GM18868 (cell line): ENCODE data around the gene SCUBE1.

Experiments used
- ATAC-seq: cut with Tn5 transposase; IDR thresholded peaks from one replicate; pipeline ENCODE4 v1.9.1; 2021; ENCODE audit warnings: mild to moderate bottlenecking, moderate library complexity; ENCODE audit not compliant: unreplicated experiment

SCUBE1 gene

GRCh38 chr22:43180670-43181069 lies 162.5 kb downstream of the SCUBE1 start:
- no peak for ATAC-seq

DNA sequence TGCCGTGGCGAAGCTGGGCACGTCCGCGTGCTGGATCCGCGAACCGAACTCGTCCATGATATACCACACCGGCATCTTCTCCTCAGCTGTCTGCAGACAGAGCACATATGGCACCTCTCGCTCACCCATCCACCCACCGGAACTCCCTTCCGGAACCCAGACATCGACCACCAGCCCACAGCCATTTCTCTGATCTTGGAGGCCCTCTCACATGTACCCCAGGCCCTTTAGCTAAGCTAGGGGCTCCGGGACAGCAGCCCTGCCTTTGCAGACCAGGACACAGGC lies 163.3 kb downstream of the SCUBE1 start:
- no peak for ATAC-seq

DNA sequence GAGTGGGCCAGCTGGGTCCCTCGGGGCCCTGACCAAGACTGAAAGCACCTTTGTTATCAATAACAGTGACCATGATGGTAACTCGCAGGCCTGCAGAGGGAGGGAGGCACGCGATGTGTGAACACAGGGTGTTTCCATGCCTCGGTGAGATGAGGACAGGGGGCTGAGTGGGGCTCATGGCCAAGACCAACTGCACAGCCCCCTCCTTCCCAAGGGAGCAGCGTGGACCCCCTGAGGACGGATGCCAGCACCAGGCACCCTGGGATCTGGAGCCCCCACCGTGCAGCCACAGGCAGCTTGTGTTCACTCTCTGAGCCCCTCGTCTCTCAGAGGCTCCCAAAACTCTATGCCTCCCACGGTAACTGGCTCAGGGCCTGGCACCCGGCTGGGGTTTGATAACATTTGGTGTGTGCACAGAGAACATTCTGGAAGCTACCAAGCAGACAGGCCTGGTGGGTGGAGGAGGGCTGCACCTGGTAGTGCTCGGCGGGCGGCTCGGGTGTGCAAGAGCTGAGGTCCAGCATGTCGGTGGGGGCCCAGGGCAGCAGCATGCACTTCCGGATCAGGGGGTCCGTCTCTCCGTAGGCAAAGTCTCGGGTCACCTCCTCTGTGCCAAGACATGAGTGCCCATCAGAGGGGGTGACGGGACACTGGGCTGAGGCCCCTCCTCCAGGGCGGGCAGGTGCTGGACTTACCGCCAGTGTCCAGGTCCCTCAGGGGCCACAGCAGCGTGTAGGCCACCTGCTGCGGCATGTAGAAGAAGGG lies 163.8 kb downstream of the SCUBE1 start:
- no peak for ATAC-seq

- no peak for ATAC-seq
Measured at GRCh38 chr22:43177479-43177878, 165.7 kb downstream of the SCUBE1 start.

DNA sequence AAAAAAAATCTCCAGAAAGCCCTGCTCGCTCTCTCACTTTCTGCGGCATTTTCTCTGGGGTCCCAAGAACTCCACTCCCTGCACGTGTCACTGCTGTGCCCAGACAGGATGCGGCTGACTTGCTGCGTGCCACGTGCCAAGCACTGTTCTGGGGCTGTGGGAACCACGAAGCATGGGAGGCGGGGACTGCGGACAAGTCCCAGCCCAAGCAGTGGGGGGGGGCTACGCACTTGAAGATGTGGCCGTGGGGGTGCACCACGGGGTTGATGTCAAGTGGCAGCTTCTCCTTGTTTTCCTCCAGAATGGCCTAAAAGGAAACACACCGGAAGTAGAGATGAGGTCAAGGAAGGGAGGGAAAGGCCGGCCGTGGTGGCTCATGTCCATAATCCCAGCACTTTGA lies 167.1 kb downstream of the SCUBE1 start:
- ATAC-seq, result no peak

DNA sequence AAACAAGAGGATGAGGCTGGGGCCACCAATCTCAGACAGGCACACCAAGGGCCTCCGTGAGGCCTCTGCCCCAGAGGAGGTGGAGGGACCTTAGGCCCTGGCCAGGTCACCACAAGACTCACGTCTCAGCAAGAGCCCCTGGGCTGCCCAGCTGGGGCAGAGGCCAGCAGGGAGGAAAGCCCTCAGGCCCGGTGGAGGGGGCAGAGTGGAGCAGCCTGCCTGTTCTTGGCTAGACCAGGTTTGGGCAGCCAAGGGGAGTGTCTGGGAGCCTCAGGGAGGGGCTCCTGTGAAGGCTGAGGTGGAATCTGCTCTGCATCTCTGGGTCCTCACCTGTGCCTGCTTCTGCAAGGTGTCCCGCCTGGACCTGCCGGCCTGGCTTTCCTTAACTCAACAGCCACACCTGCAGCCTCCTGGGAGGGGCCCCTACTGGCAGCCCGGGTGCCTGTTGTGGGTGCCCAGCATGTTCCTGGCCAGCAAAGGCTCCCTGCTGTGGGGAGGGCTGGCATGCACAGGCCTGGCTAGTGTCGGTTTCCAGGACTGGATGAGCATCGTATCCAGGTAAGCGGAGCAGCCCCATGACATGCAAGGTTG lies 168.1 kb downstream of the SCUBE1 start:
- ATAC-seq, result no peak

DNA sequence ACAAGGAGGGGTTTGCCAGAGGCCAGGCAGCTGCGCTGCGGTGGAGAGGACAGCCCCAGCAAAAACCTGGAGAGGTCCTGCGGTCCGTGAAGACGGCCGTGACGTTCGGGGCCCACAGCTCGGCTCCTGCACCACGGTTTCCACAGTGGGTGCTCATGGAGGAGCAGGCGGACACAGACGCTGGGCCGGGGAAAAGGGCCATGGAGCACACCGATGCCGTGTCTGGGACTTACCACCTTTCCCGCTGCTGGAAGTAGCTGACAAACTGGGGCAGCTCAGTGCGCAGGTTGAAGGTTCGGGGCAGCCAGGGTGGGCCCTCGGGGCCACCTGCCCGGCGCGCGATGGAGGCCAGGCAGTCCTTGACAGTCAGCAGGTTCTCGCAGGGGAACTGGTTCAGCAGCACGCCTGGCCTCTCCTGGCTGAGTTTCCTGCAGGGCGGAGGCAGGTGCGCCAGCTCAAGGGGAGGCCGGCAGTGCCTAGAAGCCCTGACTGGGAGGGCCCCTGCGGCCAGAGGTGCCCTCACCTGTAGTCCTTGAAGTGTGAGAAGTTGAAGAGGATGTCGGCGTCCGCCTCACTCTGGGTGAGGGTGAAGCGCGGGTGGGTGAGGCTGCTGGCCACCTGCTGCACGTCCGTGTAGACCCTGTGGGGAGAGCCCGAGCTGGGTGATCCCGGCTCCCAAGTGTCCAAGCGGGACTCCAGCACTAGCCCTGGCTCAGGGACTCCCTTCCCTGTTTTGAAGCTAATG lies 169.0 kb downstream of the SCUBE1 start:
- no peak for ATAC-seq

DNA sequence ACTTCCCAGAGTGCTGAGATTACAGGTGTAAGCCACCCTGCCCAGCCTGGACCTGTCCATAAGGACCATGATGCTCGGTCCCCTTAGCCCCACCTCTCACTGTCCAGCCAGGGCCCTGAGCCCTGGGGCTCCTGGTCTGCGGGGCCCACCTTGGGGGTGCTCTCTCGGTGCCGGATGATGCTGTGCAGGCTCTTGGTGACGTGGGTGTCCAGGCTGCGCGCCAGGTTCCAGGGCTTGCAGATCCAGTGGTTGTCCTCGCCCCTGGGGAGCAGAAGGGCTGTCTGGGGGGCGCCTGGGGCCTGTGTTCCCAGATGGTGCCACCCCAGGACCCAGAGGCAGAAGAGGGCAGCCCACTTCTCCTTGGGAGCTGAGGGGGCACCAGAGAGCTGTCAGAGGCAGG lies 169.6 kb downstream of the SCUBE1 start:
- ATAC-seq, result no peak

- no peak for ATAC-seq
Measured at GRCh38 chr22:43172191-43172590, 171.0 kb downstream of the SCUBE1 start.

DNA sequence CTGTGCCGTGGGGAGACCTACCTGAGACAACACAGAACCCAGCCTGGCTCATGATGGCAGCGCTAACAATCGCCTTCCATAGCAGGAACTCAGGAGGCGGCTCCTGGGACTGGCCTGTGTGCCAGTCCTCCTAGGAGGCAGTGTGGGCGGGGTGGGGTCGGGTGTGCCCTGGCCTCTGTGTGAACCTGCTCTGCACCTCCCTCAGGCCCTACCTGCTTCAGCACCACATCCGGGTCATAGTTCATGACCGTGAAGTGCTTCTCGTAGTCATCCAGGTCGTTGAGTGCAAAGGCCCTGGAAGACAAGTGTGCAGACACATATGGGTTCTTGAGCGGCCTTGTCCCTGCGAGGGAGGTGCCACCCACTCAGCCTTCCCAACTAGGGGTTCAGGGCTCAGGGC lies 171.6 kb downstream of the SCUBE1 start:
- no peak for ATAC-seq

- ATAC-seq, result no peak
Measured at GRCh38 chr22:43171019-43171491, 172.1 kb downstream of the SCUBE1 start.

DNA sequence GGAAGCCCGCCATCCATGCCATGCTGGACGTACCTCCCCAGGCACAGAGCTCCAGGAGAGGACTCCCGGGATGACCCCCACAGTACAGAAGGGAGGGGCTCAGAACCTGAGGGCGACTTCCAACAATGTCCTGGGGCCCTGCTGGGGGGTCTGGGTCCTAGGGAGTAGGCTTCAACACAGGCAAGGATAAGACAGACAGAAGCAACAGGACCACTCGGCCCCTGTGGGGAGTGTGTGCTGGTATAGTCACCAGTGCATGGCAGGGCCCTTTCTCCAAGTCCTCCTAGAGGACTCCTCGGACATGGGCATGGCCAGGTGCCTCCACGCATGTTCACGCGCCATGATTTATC lies 173.1 kb downstream of the SCUBE1 start:
- no peak for ATAC-seq

- ATAC-seq, result no peak
Measured at GRCh38 chr22:43169310-43170130, 173.7 kb downstream of the SCUBE1 start.

DNA sequence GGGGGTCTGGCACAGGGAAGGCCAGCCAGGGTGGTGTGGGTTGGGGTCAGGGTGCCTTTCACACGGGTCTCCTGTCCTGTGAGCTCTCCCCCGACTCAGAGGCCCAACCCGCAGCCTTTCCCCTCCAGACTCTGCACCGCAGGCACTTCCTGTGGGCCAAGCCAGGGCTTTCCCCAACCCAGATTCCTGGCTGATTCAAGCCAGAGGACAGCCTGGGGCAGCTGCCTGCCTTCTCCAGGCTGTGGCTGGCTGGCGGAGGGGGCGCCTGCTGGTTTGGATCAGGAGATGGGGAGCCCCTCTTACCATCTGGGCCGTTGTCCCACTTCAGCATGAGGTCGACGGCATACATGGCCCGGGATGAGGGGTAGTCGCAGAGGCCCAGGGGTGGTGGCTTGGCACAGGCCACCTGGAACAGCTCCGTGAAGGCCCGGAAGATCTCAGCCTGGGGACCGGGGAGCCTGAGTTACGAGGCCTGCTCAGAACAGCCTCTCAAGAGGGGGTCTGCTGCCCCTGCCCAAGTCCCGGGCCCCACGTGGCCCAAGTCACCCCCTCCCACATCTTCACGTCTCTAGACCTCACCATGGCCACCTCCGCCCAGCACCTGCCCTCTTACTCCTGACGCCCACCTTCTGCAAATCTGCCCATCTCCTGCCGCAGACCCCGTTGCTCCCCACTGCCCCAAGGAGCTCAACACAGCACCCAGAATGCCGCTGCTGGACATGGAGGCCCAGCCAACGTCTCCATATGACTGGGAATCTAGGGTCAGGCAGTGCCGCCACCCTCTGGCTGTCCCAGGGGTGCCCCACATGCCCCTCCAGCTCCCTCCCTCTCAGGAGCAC lies 174.5 kb downstream of the SCUBE1 start:
- no peak for ATAC-seq

DNA sequence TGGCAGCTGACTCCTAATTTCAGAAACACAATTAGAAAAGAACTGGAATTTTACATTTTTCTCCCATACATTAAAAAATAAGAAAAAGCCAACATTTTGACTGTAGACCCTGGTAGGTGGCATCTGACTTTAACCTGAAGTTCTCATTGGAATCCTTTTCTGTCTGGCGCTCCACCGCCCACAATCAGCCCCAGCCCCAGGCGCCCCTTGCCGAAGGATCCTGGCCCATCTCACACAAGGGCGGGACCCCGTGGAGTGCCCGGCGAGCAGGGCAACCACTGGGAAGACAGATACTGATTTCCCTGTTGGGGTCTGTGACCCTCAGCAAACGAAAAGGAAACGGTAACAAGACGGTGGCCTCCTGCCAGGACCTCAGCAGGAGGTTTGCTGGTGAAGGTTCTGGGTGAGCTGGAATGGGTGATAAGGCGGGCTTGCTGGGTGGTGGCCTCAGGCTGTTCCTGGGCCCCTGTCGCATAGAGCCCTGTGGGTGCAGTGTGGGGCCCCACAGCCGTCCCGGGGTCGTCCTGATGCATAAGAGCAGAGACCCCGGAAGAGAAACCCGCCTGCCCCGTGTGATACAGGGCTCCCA lies 176.1 kb downstream of the SCUBE1 start:
- no peak for ATAC-seq

- ATAC-seq, result no peak
Measured at GRCh38 chr22:43166132-43166930, 176.8 kb downstream of the SCUBE1 start.

GRCh38 chr22:43164636-43165035 lies 178.5 kb downstream of the SCUBE1 start:
- no peak for ATAC-seq

- no peak for ATAC-seq
Measured at GRCh38 chr22:43163241-43163795, 179.9 kb downstream of the SCUBE1 start.
